ENCODE results near the gene FAM53B.
A peak's percentile ranks its signal among the peaks of the same experiment; 100 is the strongest.

DNA sequence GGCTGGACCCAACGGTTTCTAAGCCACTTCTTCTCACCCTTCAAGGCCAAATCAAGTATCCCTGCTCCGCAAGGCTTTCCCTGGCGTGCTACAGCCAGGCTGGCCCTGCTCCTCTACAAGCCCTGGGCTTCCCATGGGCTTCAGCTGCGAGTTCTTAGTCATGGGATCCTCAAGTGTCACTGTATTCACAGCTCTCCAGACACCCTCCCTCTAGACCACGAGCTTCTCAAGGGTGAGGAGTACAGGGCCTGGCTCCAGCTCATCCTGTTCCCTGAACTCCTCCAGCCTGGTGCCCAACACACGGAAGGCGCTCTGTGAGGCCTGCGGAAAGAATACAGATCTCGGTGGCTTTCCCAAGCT is 38.8 kb downstream of the FAM53B start:
- no peak for TF ChIP-seq CTCF (IDR thresholded peaks at IDR 0.05 in 4 of 5, conservative IDR thresholded peaks at IDR 0.05 in 1 of 5)
- TF ChIP-seq POLR2A (IDR thresholded peaks at IDR 0.05), result peak; percentile 40 to 42

Data from gastrocnemius medialis (tissue), 4 donors.